ENCODE data around the gene STX3.
"Not testable (repeated sequence)": the region's sequence is repeated elsewhere in the genome, so short reads cannot be mapped to it uniquely, and the experiment has no call there.

Gene STX3

GRCh38 chr11:59842316-59842715 is 87.1 kb downstream of the STX3 start:
- DNase-seq (ENCODE audit: low read depth): no peak

DNA sequence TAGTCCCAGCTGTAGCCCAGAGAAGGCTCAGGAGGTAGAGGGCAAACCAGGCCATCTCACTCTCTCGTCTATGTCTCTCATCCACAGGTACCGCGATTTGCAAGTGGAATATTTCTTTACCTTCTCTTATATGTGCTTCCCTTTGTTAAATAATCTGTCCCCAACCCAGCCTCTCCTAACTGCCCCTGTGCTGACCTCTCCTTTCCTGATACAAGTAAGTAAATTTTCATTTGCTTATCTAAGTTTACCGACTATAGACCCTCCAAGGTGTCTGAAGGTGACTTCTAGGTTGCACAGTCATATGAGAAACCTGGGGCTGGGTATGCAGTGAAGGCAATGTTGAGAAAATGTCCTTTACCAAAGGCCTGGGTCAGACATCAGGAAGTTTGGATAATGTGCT is 90.2 kb downstream of the STX3 start, which contains the start of gene CBLIF:
Gene CBLIF (minus strand): TSS at position 101 of the 400 bp plus-strand sequence. CDS start 46 bp downstream, at position 55.
- no peak for DNase-seq (ENCODE audit: low read depth)

DNA sequence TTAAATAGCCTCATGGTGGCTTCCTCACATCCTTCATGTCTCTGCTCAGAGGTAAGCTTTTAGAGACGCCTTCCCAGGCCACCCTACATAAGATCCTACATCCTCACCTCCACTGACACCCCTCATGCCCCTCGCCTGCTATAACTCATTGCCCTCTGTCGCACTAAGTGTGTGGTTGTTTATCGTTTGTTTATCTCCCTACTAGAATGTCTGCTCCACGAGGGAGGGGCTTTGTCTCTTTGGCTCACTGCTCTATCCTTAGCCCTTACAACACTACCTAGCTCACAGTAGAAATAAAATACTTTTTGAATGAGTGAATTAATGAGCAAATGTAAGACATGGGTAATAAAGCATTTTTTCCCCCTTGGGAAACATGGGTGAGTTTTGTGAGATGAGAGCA is 91.4 kb downstream of the STX3 start:
- no peak for DNase-seq (ENCODE audit: low read depth)

DNA sequence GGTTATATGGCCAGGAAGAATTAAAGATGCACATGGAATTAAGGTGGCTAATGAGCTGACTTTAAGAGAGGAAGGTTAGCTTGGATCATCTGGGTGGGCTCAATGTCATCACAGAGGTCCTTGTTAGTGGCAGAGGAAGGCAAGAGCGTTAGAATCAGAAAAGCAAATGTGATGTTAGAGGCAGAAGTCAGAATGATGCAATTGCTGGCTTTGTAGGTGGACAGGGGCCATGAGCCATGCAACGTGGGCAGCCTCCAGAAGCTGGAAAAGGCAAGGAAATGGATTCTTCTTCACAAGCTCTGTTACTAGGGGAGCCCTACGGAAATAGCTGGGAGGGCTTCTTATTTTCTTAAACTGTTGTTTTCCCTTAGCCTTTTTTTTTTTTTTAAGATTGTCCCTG is 92.5 kb downstream of the STX3 start:
- DNase-seq (ENCODE audit: low read depth): no peak

DNA sequence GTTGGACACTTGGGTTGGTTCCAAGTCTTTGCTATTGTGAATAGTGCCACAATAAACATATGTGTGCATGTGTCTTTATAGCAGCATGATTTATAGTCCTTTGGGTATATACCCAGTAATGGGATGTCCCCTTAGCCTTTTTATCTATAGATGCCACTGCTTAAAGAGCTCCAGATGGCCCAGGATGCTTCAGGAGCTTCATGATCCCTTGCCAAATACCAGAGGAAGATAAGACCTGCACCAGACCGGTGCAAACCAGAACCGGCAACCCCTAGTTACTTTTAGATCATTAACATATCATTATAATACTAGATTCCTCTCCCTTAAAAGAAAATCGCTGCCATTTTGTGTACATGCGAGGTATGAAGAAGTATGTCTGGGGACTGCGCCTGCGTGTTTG is 93.3 kb downstream of the STX3 start:
- DNase-seq (ENCODE audit: low read depth): not testable (repeated sequence)

- DNase-seq (ENCODE audit: low read depth): no peak
These were observed 94.0 kb downstream of the STX3 start for GRCh38 chr11:59849129-59849528.

- not testable (repeated sequence) for DNase-seq (ENCODE audit: low read depth)
These were observed 94.4 kb downstream of the STX3 start for GRCh38 chr11:59849551-59849950.

GRCh38 chr11:59851416-59851815 is 96.2 kb downstream of the STX3 start:
- not testable (repeated sequence) for DNase-seq (ENCODE audit: low read depth)

DNA sequence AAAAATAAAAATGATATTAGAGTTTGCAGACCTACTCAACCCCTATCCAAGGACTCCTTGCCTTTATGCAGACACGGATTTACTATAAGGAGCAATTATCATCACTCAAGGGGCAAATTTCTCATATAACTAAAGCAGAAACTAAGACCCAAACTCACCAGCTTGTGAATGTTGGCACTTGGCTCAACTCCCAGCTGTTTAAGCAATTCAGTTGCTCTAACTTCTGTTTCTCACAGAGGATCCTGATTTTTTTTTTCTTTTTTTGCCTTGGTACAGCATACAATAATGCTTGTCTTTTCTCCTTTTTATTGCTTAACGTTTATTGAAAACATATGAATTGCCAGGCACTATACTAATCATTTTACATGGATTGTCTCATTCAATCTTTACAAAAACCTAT is 99.7 kb downstream of the STX3 start:
- DNase-seq (ENCODE audit: low read depth): no peak

Data from activated T-helper 1 cell treated with Interleukin-2 at 50 U/mL for 16 hours (primary cell).